ENCODE data around the gene TMEM129.

Gene TMEM129

GRCh38 chr4:1757836-1758235, 36.7 kb upstream of the TMEM129 start:
- DNase-seq = no peak

GRCh38 chr4:1756893-1757779, 36.0 kb upstream of the TMEM129 start:
- DNase-seq = no peak

GRCh38 chr4:1756079-1756478, 35.0 kb upstream of the TMEM129 start:
- DNase-seq = no peak

GRCh38 chr4:1755297-1755696, 34.2 kb upstream of the TMEM129 start:
- DNase-seq = no peak

- DNase-seq = no peak
These were observed 33.2 kb upstream of the TMEM129 start for GRCh38 chr4:1754336-1754735.

- DNase-seq = no peak
These were observed 32.7 kb upstream of the TMEM129 start for GRCh38 chr4:1753697-1754311.

- no peak for DNase-seq
These were observed 32.2 kb upstream of the TMEM129 start for GRCh38 chr4:1753294-1753696.

GRCh38 chr4:1752284-1753041, 31.3 kb upstream of the TMEM129 start:
- peak; percentile 10 for DNase-seq

GRCh38 chr4:1751919-1752283, 30.8 kb upstream of the TMEM129 start:
- DNase-seq = no peak

GRCh38 chr4:1751155-1751918, 30.2 kb upstream of the TMEM129 start:
- DNase-seq = no peak

- no peak for DNase-seq
These were observed 29.4 kb upstream of the TMEM129 start for GRCh38 chr4:1750381-1751154.

- no peak for DNase-seq
These were observed 28.7 kb upstream of the TMEM129 start for GRCh38 chr4:1749826-1750225.

- DNase-seq = no peak
These were observed 28.2 kb upstream of the TMEM129 start for GRCh38 chr4:1749370-1749769.

- peak; percentile 61 for DNase-seq
These were observed 27.4 kb upstream of the TMEM129 start for GRCh38 chr4:1748465-1748995.

GRCh38 chr4:1747603-1747967, 26.5 kb upstream of the TMEM129 start:
- DNase-seq = no peak

GRCh38 chr4:1746919-1747602, 25.9 kb upstream of the TMEM129 start:
- no peak for DNase-seq

- DNase-seq = peak; percentile 59
These were observed 25.2 kb upstream of the TMEM129 start for GRCh38 chr4:1746265-1746691.

GRCh38 chr4:1745697-1746096, 24.6 kb upstream of the TMEM129 start:
- no peak for DNase-seq

GRCh38 chr4:1745165-1745564, 24.0 kb upstream of the TMEM129 start:
- no peak for DNase-seq

GRCh38 chr4:1744552-1744951, 23.4 kb upstream of the TMEM129 start:
- no peak for DNase-seq

- no peak for DNase-seq
These were observed 22.9 kb upstream of the TMEM129 start for GRCh38 chr4:1743975-1744374.
